Fibroblast of lung (primary cell): ENCODE data around the gene PIN4.

Experiments used
- CTCF ChIP-seq, 2 donors: IDR thresholded peaks in 1 of 2; conservative IDR thresholded peaks in 1 of 2; 1 replicate in 1 of 2; 2 replicates in 1 of 2; pipeline ENCODE4 v1.5.1; 2011 to 2012; ENCODE audit warnings: low read length in 2 of 2, control low read depth in 1 of 2, inconsistent platforms in 1 of 2, low read depth in 1 of 2, mild to moderate bottlenecking in 1 of 2
- EZH2 ChIP-seq: IDR thresholded peaks from 2 replicates; pipeline ENCODE4 v1.5.1; 2012; ENCODE audit warnings: low read length, control low read depth, mild to moderate bottlenecking; ENCODE audit errors: missing control alignments

GRCh38 chrX:72176981-72177380, 4.6 kb upstream of the PIN4 start:
- TF ChIP-seq CTCF (conservative IDR thresholded peaks at IDR 0.05 in 1 of 2, IDR thresholded peaks at IDR 0.05 in 1 of 2; ENCODE audit: low read depth in 1 of 2, low read length in 2 of 2) (no peak), EZH2 (no peak)
